ENCODE measurements around the gene RPS5. TPM values are rescaled to one million over a fixed set of nuclear protein-coding genes. Genes with fewer than 3 reads are reported as not detected.

The RPS5 gene
- total RNA-seq, 1 donor from 2014 or later = 904 TPM

- intact Hi-C loops (cut with micrococcal nuclease) = loop anchor here (1.0 to 10.0 kb wide), 18 partner anchors 14 to 1156 kb away; partner anchors contain the start of genes ERVK3-1, MZF1, RPS5 and TRIM28
Measured at GRCh38 chr19:58400916-58401839, 14.1 kb downstream of the RPS5 start.

GRCh38 chr19:58401840-58402421 lies 14.9 kb downstream of the RPS5 start:
- intact Hi-C loops (cut with micrococcal nuclease) = loop anchor here (1.0 to 10.0 kb wide), 18 partner anchors 15 to 1157 kb away; partner anchors contain the start of genes ERVK3-1, MZF1, RPS5 and TRIM28

DNA sequence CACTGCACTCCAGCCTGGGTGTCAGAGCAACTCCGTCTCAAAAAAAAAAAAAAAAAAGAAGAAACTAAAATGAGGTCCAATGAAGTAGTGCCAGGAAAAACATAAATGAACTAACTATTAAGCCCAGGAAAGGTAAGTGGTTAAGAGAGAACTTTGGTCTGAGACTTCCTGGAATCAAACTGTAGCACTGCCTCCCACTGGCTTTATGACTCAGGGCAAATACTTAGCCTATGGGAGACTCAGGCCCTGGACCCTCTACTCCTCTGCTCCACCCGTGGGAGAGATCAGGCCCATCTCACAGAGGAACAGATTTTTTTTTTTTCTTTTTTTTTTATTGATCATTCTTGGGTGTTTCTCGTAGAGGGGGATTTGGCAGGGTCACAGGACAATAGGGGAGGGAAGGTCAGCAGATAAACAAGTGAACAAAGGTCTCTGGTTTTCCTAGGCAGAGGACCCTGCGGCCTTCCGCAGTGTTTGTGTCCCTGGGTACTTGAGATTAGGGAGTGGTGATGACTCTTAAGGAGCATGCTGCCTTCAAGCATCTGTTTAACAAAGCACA lies 16.9 kb downstream of the RPS5 start:
- intact Hi-C loops (cut with micrococcal nuclease) = loop anchor here (10.0 kb wide), 1 partner anchor 1159 kb away; the partner anchor contains the start of gene ZNF805

- intact Hi-C loops (cut with micrococcal nuclease) = loop anchor here (5.0 to 10.0 kb wide), 2 partner anchors 225 to 1162 kb away; partner anchors contain the start of genes ZNF274 and ZNF805
Measured at GRCh38 chr19:58406818-58407657, 20.0 kb downstream of the RPS5 start.

- intact Hi-C loops (cut with micrococcal nuclease) = loop anchor here (1.0 to 10.0 kb wide), 17 partner anchors 20 to 1163 kb away; partner anchors contain the start of genes ERVK3-1, RPS5, ZBTB45 and ZNF132
Measured at GRCh38 chr19:58407658-58408151, 20.6 kb downstream of the RPS5 start.

- intact Hi-C loops (cut with micrococcal nuclease) = loop anchor here (1.0 to 10.0 kb wide), 17 partner anchors 21 to 1164 kb away; partner anchors contain the start of genes ERVK3-1, RPS5, ZBTB45 and ZNF132
Measured at GRCh38 chr19:58408152-58409009, 21.3 kb downstream of the RPS5 start, which contains the start of gene ZNF584. Gene ZNF584 (plus strand): TSS chr19:58408649. CDS start chr19:58409148, 499 bp downstream.

DNA sequence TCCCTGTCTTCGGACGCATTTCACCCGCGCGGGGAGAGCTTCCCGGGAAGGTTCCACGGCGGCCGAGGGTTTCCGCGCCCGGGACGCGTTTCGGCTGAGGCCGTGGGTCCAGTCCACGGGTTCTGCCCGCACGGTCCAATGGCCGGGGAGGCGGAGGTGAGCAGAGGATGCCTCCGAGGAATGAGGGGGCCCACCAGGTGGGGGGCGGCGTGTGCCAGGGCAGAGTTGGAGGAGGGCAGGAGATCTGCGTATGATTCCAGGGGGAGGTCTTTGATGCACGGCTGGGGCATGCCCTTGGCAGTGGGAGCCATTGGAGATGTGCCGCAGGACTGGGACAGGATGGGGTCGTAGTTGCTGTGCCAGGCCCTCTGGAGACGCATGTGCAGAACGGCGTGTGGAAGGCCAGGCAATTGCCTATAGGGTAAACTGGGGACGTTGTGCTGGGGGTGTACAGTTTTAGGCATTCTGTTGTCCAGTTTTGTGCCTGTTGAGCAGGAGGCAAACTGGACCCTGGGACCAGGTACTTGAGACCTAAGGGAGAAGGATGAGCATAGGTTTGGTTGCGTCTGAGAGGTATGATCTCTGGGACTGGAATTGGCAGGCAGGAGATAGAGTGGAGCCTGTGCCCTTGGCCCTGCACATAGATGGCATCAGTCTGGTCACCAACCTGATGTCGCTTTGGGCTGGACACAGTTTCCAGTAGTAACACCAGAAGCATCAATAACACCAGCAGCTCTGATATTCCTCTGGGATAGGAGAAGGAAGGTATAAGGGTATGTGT lies 22.1 kb downstream of the RPS5 start:
- intact Hi-C loops (cut with micrococcal nuclease) = loop anchor here (5.0 to 10.0 kb wide), 2 partner anchors 227 to 1164 kb away; partner anchors contain the start of genes ZNF274 and ZNF805

- intact Hi-C loops (cut with micrococcal nuclease) = no loop called here
Measured at GRCh38 chr19:58416604-58417003, 29.5 kb downstream of the RPS5 start.

DNA sequence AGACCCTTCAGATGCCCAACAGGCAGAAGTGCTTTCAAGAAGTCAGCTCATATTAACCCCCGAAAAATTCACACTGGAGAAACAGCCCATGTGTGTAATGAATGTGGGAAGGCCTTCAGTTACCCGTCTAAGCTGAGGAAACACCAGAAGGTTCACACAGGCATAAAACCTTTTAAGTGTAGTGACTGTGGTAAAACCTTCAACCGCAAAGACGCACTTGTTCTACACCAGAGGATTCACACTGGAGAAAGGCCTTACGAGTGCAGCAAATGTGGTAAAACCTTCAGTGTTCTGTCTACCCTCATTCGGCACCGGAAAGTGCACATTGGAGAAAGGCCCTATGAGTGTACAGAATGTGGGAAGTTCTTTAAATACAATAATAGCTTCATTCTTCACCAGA lies 30.0 kb downstream of the RPS5 start:
- intact Hi-C loops (cut with micrococcal nuclease) = no loop called here

- intact Hi-C loops (cut with micrococcal nuclease) = no loop called here
Measured at GRCh38 chr19:58428617-58429016, 41.5 kb downstream of the RPS5 start.

GRCh38 chr19:58429745-58430144 lies 42.7 kb downstream of the RPS5 start:
- intact Hi-C loops (cut with micrococcal nuclease) = no loop called here

GRCh38 chr19:58434217-58434616 lies 47.1 kb downstream of the RPS5 start:
- intact Hi-C loops (cut with micrococcal nuclease) = no loop called here

DNA sequence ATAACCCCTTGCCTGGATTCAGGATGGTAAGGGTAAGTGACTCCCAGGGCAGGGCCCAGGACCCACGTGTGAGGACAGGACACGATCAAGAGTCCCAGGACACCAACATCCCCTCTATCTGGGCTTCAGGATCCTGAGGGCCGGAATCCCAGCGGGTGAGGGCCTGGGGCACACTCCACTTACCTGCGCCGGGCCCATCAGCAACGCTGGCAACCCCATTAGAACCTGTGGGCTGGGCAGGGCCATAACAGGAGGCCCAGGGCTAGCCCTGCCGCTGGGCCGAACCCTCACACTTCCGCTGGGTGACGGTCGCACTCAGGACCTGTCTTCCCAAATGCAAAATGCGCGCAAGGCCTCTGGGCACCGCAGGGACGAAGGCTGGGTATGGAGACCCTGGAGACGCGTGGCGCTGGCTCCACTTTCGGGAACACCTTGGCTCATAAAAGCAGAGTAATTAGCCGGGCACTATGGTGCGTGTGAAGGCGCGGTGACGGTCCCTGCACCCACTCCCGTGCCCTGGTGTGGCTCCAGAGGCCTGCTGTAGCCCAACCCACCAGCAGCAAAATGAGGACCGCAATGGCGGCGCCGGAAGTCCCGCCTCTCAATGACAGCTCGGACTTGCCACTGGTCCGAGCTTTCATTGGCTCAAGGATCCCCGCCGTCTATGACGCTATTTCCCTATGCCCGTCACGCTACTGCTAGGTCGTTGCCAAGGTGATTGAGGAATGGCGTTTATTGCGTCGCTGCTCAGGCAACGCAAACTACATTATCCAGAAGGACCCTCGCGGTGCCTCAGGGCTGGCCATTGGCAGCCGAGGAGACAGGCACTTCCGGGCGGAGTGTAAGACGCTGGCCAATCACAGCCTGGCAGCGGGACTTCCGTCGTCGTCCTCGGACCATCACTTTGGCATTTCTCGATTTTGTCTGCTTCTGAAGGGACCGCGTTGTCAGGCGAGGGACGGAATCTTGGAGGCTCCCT lies 52.8 kb downstream of the RPS5 start, which contains the start of gene ZNF132:
ZNF132 (minus strand) TSS at position 578 of the 979 bp plus-strand sequence; CDS start at position 246, 332 bp downstream.
- intact Hi-C loops (cut with micrococcal nuclease) = loop anchor here (1.0 to 5.0 kb wide), 24 partner anchors 11 to 1248 kb away; partner anchors contain the start of genes ERVK3-1, MZF1, RPS5 and TRAPPC2B

DNA sequence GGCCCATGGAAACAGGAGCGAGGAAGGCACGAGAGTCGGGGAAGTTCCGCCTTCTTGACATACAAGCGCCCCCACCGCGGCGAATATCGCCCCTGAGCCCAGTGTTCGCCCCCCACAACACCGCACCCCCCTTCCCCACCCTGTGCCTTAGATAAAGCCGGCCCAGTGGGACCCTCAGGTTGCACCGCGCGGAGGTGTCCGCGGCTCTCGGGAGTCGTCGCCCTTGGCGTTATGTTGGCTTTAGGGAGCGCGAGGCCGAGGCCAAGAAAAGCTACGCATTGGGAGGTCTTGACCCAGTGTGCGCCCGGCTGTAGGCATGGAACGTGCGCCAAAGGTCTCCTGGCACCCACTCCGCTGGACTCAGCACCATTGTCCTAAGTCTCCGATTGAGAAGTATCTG lies 53.5 kb downstream of the RPS5 start:
- intact Hi-C loops (cut with micrococcal nuclease) = loop anchor here (1.0 to 5.0 kb wide), 24 partner anchors 11 to 1248 kb away; partner anchors contain the start of genes ERVK3-1, MZF1, RPS5 and TRAPPC2B

- intact Hi-C loops (cut with micrococcal nuclease) = loop anchor here (5.0 kb wide), 1 partner anchor 1251 kb away; the partner anchor contains the start of gene ZNF264
Measured at GRCh38 chr19:58442986-58443385, 55.9 kb downstream of the RPS5 start.

Data from T-helper 1 cell treated with Interleukin-12 subunit alpha and Interleukin-12 subunit beta and Interleukin-4 antibody, amounts not matched to agents 30 ng/mL and 1 ng/mL, for 36 hours (primary cell).